Measurements from ENCODE around the gene OR52J3. TPM values are rescaled to one million over a fixed set of nuclear protein-coding genes. Genes with fewer than 3 reads are reported as not detected.
A peak's percentile ranks its signal among the peaks of the same experiment; 100 is the strongest.

Gene OR52J3
- total RNA-seq (2022) (not detected in 2 replicates), Bru-seq, nascent RNA (not detected), BruChase-seq, experiment 1, labeled RNA remaining after a 2-hour chase (not detected), BruChase-seq, experiment 2, labeled RNA remaining after a 6-hour chase (not detected)
- long read RNA-seq = 0 reads

GRCh38 chr11:5046226-5046625, at the start of gene OR52J3:
OR52J3 (plus strand) TSS chr11:5046526; CDS start chr11:5046526, 0 bp downstream.
- TF ChIP-seq CTCF (IDR thresholded peaks at IDR 0.05; ENCODE audit: insufficient read depth in 1 of 2, low read depth in 1 of 2, low read length in 1 of 2, severe bottlenecking in 1 of 2, unreplicated experiment in 1 of 2) = no peak
- H3K4me3 Mint-ChIP-seq (ENCODE audit: unreplicated experiment) = no peak within 1 kb of the TSS
- no peaks in the 10 kb centered on the region for H3K36me3 ChIP-seq (ENCODE audit: control insufficient read depth, insufficient read depth, low read length)
- no peaks in the 10 kb centered on the region for H3K4me1 Mint-ChIP-seq (ENCODE audit: low read depth, unreplicated experiment)
- H3K4me1 ChIP-seq = no peaks in the 10 kb centered on the region
- no peaks in the 10 kb centered on the region for H3K9me3 Mint-ChIP-seq (ENCODE audit: unreplicated experiment)
- intact Hi-C loops (cut with micrococcal nuclease; ENCODE audit: unreplicated experiment) = no loop called here
- H3K27me3 ChIP-seq (replicated peaks; ENCODE audit: control insufficient read depth, insufficient read depth, low read length) = no peaks in the 10 kb centered on the region
- no peaks in the 10 kb centered on the region for H3K9me3 ChIP-seq
- POLR2A ChIA-PET = no interaction called here
- no peak within 1 kb of the TSS for H3K4me3 ChIP-seq (ENCODE audit: low read depth, low read length)
- CTCF ChIA-PET = no interaction called here
- H3K27me3 Mint-ChIP-seq (ENCODE audit: insufficient read depth, unreplicated experiment) = peaks cover 4% of the 10 kb centered on the region
- H3K27ac Mint-ChIP-seq (ENCODE audit: unreplicated experiment) = no peak within 1 kb of the TSS
- no peak for DNase-seq
- H3K36me3 Mint-ChIP-seq (ENCODE audit: insufficient read depth, unreplicated experiment) = no peaks in the 10 kb centered on the region
- BruUV-seq (replicated peaks) = no TSS peak

- CTCF ChIA-PET = interaction anchor here (1.0 kb wide), 1 partner anchor 368 kb away, joined by 6 read pairs; the partner anchor contains the start of gene OR51D1
- no peak overlapping the region for H3K4me3 Mint-ChIP-seq (ENCODE audit: unreplicated experiment)
These were observed 41.7 kb upstream of the OR52J3 start for GRCh38 chr11:5004424-5005274.

GRCh38 chr11:5007561-5007960, 38.8 kb upstream of the OR52J3 start:
- no peak overlapping the region for H3K4me3 Mint-ChIP-seq (ENCODE audit: unreplicated experiment)
- H3K27ac Mint-ChIP-seq (ENCODE audit: unreplicated experiment) = no peak overlapping the region
- TF ChIP-seq CTCF (IDR thresholded peaks at IDR 0.05; ENCODE audit: insufficient read depth in 1 of 2, low read depth in 1 of 2, low read length in 1 of 2, severe bottlenecking in 1 of 2, unreplicated experiment in 1 of 2) = no peak
- no peaks in the 10 kb centered on the region for H3K4me1 Mint-ChIP-seq (ENCODE audit: low read depth, unreplicated experiment)
- no peaks in the 10 kb centered on the region for H3K27me3 Mint-ChIP-seq (ENCODE audit: insufficient read depth, unreplicated experiment)
- no peaks in the 10 kb centered on the region for H3K9me3 Mint-ChIP-seq (ENCODE audit: unreplicated experiment)
- H3K27me3 ChIP-seq (replicated peaks; ENCODE audit: control insufficient read depth, insufficient read depth, low read length) = no peaks in the 10 kb centered on the region
- H3K36me3 Mint-ChIP-seq (ENCODE audit: insufficient read depth, unreplicated experiment) = no peaks in the 10 kb centered on the region
- POLR2A ChIA-PET = no interaction called here
- no peak overlapping the region for H3K4me3 ChIP-seq (ENCODE audit: low read depth, low read length)
- no TSS peak for BruUV-seq (replicated peaks)
- H3K4me1 ChIP-seq = no peaks in the 10 kb centered on the region
- CTCF ChIA-PET = no interaction called here
- no peaks in the 10 kb centered on the region for H3K36me3 ChIP-seq (ENCODE audit: control insufficient read depth, insufficient read depth, low read length)
- no peaks in the 10 kb centered on the region for H3K9me3 ChIP-seq
- intact Hi-C loops (cut with micrococcal nuclease; ENCODE audit: unreplicated experiment) = no loop called here
- DNase-seq = no peak

More at GRCh38 chr11:5004424-5005274, 41.7 kb upstream of the OR52J3 start:
- no peaks in the 10 kb centered on the region for H3K36me3 ChIP-seq (ENCODE audit: control insufficient read depth, insufficient read depth, low read length)
- Mint-ChIP-seq H3K36me3 (ENCODE audit: insufficient read depth, unreplicated experiment) (no peaks in the 10 kb centered on the region), H3K27ac (ENCODE audit: unreplicated experiment) (no peak overlapping the region), H3K27me3 (ENCODE audit: insufficient read depth, unreplicated experiment) (peaks cover 6% of the 10 kb centered on the region), H3K4me1 (ENCODE audit: low read depth, unreplicated experiment) (no peaks in the 10 kb centered on the region), H3K9me3 (ENCODE audit: unreplicated experiment) (no peaks in the 10 kb centered on the region)
- DNase-seq = peak in 1 of 2 experiments; percentile 58
- no peaks in the 10 kb centered on the region for H3K4me1 ChIP-seq
- POLR2A ChIA-PET = no interaction called here
- intact Hi-C loops (cut with micrococcal nuclease; ENCODE audit: unreplicated experiment) = loop anchor here (1.0 to 2.0 kb wide), 3 partner anchors 367 to 822 kb away; partner anchors contain the start of gene OR51D1
- TF ChIP-seq CTCF (IDR thresholded peaks at IDR 0.05; ENCODE audit: insufficient read depth in 1 of 2, low read depth in 1 of 2, low read length in 1 of 2, severe bottlenecking in 1 of 2, unreplicated experiment in 1 of 2) = peak; percentile 72 to 78
- no peaks in the 10 kb centered on the region for H3K9me3 ChIP-seq
- H3K27me3 ChIP-seq (replicated peaks; ENCODE audit: control insufficient read depth, insufficient read depth, low read length) = no peaks in the 10 kb centered on the region
- no TSS peak for BruUV-seq (replicated peaks)
- H3K4me3 ChIP-seq (ENCODE audit: low read depth, low read length) = no peak overlapping the region
